HuH-7.5 (cell line): ENCODE data around the gene SLC12A6.

Experiments
- DNase-seq: peaks from one replicate; pipeline ENCODE4 v3.0.0; 2011; ENCODE audit warnings: low spot score

Gene SLC12A6

DNA sequence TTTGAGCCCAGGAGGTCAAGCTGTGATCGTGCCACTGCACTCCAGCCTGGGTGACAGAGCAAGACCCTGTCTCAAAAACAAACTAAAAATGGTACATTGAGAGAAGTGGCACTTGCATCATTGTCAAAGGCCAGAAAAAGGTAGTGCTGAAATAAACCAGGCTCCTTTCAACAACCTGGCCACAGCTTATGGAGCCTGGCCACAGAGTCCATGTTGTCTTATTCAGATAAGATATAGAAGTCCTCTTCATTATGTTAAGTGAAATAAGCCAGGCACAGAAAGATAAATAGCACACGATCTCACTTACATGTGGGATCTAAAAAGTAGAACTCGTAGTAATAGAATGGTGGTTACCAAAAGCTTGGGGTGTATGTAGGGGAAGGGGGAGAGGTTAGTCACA, 78.0 kb downstream of the SLC12A6 start:
- DNase-seq: no peak

DNA sequence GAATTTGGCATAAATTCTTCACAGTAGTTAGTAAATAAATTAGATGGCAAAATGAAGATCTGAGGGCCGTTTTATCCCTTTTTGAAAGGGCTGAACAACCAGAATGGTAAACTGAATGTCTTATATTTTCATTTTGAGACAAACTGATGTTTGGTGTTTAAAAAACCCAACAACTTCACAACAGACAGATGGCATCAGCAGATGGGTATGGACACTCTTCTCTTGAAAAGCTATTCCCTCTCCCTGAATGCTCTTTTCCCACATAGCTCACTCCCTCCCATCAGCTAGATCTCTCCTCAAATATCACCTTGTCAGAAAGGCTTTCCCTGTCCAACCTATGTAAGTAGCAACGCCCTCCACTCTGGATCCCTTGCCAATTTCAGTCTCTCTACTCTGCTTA, 79.4 kb downstream of the SLC12A6 start:
- DNase-seq: no peak

- DNase-seq: no peak
These were observed 85.0 kb downstream of the SLC12A6 start for GRCh38 chr15:34252545-34252944.

DNA sequence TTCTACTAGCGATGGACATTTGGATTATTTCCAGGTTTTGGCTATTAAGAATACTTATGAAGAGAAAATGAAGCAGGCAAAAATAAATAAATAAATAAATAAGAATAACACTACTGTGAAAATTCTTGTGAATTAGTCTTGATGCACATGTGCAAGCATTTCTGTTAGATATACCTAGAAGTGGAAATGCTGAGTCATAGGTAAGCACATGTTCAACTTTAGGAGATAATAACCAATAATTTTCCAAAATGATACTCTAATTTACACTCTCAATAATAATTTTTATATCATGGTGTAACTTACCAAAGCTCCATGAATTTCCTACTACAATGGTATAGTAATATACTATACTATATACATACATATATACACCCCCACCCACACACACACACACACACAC, 89.4 kb downstream of the SLC12A6 start:
- DNase-seq: no peak

GRCh38 chr15:34246276-34246976, 91.2 kb downstream of the SLC12A6 start:
- DNase-seq: no peak

GRCh38 chr15:34243226-34243625, 94.4 kb downstream of the SLC12A6 start:
- DNase-seq: no peak

DNA sequence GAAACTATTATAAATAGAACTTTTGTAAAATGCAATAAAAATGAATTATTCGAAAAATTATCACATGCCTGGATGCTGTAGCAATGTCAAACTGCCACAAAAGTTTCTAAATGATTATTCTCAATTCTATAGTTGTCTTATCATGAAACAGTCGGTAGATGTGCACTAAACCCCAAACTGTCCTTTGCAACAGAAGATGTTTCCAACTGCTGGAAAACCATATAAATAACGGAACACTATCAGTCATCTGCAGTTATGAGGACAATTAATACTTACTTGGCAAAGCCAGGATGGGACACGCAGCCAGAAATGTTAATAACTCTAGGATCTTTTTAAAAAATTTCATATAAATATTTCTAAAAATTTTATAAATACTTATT, 95.3 kb downstream of the SLC12A6 start:
- DNase-seq: no peak

DNA sequence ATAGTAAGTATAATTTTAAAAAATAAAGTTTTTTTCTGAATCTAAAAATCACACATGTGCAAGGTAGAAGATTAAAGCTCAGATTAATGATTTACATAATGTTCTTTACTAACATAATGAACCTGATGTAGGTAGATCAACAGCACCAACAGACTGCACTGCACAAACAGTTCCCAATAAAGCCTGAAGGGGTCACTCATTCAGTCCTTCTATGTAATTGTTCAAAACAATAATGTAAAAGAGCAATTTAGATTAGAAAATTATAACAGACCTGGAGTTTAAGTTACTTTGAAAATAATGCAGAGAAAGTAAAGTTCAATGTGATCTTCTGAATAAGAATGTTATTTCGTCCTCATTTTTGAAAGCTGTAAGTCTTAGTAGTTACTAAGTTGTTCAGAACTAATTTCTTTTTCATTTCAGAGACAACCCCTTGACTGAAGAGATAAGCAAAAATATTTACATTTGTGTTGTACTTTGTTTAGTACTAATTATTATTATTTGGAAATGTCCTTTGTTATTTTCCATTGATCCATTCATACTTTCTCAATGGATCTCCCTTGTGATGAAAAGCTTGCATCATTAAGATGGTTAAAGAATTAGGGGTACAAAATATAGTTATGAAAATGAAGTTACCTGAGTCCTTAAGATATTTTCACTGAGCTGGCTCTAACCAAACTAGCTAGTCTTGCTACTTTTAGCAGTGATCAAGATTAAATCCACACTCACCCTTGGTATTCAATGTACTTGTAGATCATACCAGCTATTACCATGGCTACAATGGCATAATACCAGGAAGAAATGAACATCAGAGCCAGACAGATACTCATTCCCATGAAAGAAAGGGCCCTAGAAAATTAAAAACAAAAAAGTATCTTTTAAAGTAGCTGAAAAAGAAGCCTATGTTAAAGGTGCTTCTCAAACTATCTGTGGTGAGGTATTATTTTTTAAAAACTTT, 95.9 kb downstream of the SLC12A6 start:
- no peak for DNase-seq

GRCh38 chr15:34240537-34240936, 97.0 kb downstream of the SLC12A6 start:
- DNase-seq: no peak

DNA sequence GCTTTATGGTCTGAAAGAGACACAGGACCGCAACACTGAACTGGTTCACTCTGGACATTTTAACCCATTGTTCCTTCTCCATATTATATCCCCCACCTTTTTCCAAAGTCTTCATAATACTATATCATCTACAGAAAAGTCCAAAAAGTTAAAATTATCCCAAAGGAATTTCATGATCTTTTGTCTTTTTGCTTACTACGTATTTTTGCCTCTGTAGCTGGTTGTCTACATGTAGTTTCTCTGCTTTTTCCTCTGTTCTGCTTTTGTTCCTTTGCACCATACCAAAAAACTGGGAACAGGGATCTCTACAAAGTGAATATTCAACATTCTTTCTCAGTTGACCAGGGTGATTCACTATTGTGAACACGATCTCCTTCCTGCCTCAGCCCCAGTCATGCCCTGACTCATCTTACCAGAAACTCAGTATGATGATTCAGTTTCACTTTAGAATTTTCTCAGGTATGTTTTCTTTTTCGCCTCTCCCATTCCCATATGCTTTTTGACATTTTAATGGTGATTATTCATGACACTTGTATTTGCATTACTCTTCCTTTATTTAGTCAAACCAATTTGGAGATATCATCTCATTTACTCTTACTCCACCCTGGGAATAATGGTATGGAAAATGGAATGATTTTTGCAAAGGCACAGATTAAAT, 98.3 kb downstream of the SLC12A6 start:
- no peak for DNase-seq

DNA sequence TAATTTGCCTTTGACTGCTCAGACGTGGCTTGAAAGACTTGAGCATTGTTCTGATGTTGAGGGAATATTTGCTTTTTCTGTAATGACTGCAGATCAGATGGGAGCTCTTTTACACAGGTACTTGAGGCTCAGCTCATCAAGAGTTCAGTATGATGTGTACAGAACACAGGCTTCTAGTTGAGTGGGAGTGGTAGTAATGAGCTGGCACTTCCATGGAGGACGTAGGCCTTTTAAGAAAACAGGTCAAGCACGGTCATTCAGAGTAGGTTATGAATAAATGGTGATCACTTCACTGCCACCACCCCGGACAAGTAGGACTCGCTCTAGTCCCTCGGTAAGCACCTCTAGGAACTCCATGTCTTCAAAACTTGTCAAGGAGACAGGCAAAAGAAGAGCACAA, 104.0 kb downstream of the SLC12A6 start:
- no peak for DNase-seq

DNA sequence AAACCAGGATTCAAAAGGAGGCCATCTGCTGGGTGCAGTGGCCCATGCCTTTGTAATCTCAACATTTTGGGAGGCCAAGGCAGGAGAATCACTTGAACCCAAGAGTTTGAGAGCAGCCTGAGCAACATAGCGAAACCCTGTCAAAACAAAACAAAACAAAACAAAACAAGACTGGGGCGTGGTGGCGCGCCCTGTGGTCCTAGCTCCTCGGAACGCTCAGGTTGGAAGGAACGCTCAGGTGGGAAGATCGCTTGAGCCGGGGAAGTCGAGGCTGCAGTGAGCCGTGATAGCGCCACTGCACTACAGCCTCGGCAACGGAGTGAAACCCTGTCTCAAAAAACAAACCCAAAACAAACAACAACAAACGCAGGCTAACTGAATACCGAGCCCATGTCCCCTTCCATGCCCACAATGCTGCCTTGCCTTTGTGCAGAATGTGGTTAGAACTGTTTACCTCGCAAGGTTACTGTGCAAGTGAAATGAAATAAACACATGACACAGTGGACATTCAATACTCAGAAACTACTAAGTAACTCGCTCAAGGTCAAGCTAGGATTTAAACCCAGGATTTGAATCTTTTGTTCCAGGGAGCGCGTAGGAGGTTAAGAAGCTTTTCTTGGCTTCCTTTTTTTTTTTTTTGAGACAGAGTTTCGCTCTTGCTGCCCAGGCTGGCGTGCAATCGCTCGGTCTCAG, 113.5 kb downstream of the SLC12A6 start:
- DNase-seq: no peak

- DNase-seq: no peak
These were observed 119.9 kb downstream of the SLC12A6 start for GRCh38 chr15:34217587-34218225.

DNA sequence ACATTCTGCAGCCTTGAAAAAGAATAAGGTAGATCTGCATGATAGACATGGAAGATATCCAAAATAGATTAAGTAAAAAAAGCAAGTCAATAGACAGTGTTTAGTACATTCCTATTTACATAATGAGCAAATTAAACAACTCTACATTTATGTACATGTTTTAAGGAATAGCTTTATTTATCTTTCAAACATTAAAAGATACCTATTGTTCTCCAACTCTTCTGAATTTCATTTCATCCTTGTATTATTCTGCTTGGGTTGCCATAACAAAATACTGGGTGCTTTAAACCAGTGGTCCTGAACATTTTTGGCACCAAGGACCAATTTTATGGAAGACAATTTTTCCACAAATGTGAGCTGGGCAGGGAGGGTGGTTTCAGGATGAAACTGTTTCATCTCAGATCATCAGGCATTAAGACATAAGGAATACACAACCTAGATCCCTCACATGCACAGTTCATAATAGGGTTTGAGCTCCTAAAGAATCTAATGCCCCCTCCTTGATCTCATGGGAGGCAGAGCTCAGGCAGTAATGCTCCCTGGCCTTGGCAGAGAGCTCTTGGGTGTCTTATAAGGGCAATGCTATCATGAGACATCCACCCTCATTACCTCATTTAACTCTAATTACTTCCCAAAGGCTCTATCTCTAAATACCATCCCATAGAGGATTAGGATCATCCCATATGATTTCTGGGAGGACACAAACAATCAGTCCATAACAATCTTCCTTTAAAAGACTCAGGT, 120.9 kb downstream of the SLC12A6 start:
- DNase-seq: no peak

DNA sequence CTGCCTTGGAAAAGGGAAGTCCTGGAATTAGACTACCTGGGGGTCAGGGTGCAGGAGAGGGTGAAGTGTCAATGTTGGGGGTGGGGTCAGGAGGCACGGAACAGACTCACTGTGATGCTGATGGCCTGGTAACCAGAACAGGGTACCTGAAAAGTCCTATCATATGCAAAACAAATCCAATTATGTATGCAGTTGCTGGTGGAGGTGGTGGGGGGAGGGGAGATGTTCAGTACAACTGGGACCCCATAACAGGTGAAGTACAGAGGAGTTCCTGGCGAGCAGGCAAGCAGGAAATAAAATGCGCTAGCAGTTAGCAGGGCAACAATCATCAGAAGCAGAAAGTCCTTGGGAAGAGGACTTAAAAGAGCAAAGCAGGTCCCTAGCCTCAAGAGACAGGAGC, 123.4 kb downstream of the SLC12A6 start:
- DNase-seq: no peak

GRCh38 chr15:34213690-34214089, 123.9 kb downstream of the SLC12A6 start:
- no peak for DNase-seq

DNA sequence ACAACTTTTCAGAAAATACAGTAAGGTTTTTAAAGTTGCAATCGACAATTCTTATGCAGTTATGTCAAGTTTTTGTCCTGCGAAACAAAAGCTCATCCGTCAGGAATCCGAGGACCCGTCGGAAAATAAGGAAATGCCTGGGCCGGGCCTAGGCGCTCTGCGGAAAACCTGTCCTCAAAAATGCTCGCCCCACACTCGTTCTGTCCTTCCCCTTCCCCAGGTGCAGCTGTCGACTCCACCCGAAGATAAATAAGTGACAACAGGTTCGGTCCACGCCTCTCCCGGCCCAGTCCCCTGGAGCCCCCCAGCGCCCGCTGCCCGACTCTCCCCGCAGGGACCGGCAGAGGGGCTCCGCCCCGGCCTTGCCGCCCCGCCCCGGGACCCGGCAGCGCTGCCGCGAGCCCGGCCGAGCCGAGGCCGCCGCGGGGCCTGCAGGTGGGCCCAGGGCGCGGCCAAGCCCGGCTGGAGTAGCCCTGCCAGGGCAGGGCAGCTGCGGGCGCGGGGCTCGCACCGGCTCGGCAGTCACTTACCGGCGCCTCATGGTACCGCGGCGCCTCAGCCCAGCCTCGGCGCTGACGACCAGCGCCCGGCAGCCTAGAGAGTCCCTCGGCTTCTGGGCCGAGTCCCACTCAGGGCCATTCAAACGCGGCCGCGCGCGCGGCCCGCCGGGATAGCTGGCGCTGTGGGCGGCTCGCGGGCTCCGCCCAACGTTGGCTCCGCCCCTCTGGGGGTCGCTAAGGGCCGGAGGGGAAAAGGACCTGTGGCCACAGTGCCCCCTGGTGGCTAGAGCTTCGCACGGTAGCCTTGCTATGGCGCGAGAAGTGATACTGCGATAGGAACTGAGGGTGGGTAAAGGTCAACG, 127.9 kb downstream of the SLC12A6 start, which contains the start of gene KATNBL1:
Gene KATNBL1, minus strand, starts transcription at position 676 of the 862 bp plus-strand sequence. CDS start 46,420 bp downstream, outside the sequence.
- DNase-seq: peak; percentile 72

GRCh38 chr15:34206011-34206410, 131.6 kb downstream of the SLC12A6 start:
- DNase-seq: no peak

- no peak for DNase-seq
These were observed 133.6 kb downstream of the SLC12A6 start for GRCh38 chr15:34203936-34204335.

DNA sequence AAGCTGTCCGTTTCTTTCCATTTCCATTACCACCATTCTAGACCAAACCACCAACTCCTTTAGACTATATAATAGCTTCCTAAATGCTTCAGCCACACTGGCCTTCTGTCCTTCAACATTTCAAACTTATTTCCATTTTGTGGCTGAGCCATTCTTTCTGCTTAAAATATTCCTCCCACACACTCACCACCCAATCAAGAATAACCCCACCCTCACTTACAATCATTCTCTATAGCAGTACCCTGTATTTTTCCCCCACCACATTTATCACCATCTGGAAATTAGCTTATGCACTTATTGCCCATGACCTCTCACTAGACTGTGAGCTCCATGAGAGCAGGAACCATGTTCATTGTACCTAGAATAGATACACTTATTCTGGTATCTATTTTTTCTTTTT, 134.3 kb downstream of the SLC12A6 start:
- DNase-seq: no peak
